ENCODE results near the gene AFAP1.

- TF ChIP-seq, protein P1, sequence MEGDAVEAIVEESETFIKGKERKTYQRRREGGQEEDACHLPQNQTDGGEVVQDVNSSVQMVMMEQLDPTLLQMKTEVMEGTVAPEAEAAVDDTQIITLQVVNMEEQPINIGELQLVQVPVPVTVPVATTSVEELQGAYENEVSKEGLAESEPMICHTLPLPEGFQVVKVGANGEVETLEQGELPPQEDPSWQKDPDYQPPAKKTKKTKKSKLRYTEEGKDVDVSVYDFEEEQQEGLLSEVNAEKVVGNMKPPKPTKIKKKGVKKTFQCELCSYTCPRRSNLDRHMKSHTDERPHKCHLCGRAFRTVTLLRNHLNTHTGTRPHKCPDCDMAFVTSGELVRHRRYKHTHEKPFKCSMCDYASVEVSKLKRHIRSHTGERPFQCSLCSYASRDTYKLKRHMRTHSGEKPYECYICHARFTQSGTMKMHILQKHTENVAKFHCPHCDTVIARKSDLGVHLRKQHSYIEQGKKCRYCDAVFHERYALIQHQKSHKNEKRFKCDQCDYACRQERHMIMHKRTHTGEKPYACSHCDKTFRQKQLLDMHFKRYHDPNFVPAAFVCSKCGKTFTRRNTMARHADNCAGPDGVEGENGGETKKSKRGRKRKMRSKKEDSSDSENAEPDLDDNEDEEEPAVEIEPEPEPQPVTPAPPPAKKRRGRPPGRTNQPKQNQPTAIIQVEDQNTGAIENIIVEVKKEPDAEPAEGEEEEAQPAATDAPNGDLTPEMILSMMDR (conservative IDR thresholded peaks at IDR 0.05; ENCODE audit: low read depth, low read length): no peak
- TF ChIP-seq RFX5 (IDR thresholded peaks at IDR 0.05; ENCODE audit: low read depth, low read length) (no peak), BHLHE40 (IDR thresholded peaks at IDR 0.05; ENCODE audit: low read depth, low read length) (no peak), POLR2A (IDR thresholded peaks at IDR 0.05; ENCODE audit: low read depth, low read length) (no peak), NFE2L2 (IDR thresholded peaks at IDR 0.05; ENCODE audit: low read depth, low read length) (no peak)
- TF ChIP-seq, protein P2, sequence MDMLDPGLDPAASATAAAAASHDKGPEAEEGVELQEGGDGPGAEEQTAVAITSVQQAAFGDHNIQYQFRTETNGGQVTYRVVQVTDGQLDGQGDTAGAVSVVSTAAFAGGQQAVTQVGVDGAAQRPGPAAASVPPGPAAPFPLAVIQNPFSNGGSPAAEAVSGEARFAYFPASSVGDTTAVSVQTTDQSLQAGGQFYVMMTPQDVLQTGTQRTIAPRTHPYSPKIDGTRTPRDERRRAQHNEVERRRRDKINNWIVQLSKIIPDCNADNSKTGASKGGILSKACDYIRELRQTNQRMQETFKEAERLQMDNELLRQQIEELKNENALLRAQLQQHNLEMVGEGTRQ (IDR thresholded peaks at IDR 0.05; ENCODE audit: low read depth, low read length): no peak
Measured at GRCh38 chr4:7753931-7754465, 185.7 kb downstream of the AFAP1 start.

Data from IMR-90 (cell line).